Stimulated activated CD8-positive, alpha-beta memory T cell treated with anti-CD3 and anti-CD28 coated beads, Interleukin-12 subunit alpha, Interleukin-12 subunit beta, amount 100 ng/mL, for 4 hours (primary cell): ENCODE results near the gene THADA.
"Not testable (repeated sequence)": the region's sequence is repeated elsewhere in the genome, so short reads cannot be mapped to it uniquely, and the experiment has no call there.

ENCODE experiments used
- DNase-seq: peaks from one replicate; pipeline ENCODE4 v3.0.0-alpha.2; 2020; ENCODE audit warnings: low read depth

The THADA gene

DNA sequence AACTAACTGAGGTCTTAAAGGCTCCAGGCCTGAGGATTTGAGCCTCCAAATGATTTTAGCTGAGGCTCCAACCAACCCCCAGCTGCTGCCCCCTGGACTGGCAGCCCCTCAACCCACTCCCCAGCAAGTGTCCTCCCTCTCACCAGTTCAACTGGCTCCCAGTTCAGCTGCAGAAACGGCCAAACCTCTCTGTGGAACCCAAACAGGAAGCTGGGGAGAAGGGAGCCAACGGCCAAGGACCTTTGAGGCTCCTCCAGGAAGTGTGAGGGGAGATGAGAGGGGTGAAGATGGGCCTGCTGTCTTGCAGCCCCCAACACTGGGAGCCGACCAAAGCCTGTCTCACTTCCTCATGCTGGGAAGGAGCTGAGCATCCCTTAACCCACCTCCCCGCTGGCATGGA is 394.3 kb downstream of the THADA start:
- DNase-seq: no peak

DNA sequence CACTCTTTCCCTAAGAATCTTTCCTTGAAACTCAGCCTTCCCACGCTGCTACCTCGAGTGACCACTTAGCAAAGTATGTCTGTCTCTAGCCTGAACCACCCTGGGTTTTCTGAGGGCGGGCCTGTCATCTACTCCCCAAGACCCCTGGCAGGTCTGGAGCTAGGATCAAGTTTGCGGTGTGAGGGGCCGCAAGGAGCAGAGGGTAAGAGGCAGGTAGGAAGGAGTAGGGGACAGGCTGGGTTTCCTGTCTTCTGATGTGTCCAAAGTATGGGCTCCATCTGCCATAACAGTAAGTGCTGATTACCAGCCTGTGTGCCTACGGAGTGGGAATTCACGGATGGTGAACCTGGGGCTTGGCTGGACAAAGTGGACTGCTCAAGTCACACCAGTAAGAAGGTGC is 394.8 kb downstream of the THADA start:
- DNase-seq: no peak

- no peak for DNase-seq
These were observed 396.0 kb downstream of the THADA start for GRCh38 chr2:43199492-43200488.

DNA sequence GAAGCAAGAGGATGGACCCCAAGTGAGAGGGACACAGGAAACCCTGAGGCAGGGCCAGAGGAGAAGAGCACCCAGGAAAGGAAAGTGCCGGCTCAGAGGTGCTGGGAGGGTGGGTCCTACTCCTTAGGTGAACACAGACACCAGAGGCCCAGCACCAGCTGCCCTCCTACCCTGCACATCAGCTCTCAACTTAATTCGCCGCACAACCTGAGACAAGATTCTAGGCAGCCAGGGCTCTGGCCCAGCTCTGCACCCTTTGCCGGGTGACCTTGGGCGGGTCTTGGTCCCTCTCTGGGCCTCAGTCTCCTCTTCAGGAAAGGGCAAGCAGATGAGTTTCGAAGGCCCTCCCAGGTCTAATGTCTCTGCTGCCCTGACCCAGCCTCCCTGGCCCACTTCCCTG is 397.6 kb downstream of the THADA start:
- DNase-seq: no peak

GRCh38 chr2:43197588-43197896 is 398.3 kb downstream of the THADA start:
- DNase-seq: no peak

DNA sequence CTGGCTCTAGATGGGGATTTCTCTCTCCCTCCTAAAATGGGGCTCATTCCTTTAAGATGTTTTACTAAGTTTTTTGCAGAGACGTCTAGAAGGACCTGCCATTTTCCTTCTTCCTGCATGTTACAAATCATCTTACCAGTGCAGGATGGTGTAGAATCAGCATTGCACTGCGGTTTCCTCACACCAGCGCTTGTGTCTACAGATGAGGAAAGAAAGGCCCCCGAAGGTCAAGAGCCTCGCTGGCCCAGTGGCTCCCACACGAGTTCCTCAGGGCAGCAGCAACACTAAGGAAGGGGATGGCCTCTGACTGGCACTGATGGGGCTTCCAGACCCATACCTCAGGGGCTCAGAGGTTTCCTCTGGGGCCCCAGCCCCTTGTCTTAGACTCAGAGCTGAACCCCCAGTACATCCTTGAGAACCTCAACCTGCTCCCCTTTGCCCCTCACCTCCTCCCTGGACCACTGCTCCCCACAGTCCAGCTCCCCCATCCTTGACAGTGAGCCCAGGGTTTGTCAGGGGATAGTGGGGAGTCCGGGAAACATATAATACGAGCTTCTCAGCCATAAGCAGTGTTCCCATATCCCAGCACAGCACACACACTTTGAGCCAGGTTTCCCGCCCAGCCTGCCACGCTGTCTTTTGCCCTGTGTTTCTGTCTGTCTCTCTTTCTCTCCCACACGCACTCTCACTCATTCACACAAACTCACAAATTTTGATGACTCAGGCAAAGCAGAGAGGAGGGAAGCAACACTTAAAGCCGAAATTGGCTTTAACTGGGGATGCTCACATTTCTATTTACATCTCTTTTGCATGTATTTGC is 398.9 kb downstream of the THADA start:
- DNase-seq: no peak

DNA sequence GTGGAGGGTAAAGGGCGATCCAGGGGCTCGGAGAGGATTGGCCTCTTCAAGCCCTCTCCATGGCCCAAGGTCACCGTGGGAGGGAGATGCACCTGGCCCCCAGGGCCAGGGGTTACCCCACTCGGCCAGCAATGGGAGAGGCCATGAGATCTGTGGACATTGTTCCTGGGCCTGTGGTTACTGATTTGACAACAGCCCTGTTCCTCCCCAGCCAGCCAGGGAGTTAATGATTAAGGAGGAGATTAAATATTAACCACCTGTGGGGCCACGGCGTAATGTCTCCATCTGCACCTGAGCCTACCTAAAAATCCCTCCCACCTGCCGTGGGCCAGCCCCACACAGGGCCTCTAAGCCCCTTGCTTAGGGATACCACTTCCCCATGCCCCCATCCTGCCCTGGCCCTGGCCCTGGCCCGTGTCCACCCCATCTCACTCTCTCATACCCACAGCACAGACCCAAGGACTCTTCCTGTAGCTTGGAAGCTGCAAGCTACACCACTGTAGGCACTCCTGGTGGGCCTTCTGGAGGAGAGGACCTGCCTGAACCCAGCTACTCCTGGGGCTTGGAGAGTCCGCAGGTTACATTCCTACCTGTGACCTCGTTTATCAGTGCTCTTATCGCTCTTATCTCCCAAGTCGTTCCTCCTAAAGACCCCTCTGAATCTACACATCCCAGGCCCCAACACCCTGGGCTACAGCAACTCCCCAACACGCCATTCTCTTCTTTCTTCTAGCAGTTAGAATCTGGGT is 401.5 kb downstream of the THADA start:
- DNase-seq: no peak

DNA sequence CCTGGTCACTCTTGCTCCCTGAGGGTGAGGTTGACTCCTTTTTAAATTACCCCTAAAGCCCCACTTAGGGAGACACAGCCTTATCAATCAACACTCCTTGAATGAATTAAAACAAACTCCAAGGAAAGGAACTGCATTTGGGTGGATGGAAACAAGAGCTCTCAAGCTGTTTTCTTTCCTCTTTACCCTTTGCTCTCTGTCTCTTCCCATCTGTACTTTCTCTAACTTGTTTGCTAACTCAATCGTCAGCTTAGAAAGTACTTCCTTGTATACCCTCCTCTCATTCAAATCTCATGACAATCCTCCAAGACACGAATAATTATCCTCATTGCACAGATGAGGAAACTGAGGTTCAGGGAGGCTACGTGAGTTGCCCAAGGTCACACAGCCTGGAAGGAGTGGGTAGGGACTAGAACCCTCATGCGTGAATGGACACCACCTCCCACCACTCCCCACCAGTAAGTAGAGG is 402.2 kb downstream of the THADA start:
- DNase-seq: no peak

DNA sequence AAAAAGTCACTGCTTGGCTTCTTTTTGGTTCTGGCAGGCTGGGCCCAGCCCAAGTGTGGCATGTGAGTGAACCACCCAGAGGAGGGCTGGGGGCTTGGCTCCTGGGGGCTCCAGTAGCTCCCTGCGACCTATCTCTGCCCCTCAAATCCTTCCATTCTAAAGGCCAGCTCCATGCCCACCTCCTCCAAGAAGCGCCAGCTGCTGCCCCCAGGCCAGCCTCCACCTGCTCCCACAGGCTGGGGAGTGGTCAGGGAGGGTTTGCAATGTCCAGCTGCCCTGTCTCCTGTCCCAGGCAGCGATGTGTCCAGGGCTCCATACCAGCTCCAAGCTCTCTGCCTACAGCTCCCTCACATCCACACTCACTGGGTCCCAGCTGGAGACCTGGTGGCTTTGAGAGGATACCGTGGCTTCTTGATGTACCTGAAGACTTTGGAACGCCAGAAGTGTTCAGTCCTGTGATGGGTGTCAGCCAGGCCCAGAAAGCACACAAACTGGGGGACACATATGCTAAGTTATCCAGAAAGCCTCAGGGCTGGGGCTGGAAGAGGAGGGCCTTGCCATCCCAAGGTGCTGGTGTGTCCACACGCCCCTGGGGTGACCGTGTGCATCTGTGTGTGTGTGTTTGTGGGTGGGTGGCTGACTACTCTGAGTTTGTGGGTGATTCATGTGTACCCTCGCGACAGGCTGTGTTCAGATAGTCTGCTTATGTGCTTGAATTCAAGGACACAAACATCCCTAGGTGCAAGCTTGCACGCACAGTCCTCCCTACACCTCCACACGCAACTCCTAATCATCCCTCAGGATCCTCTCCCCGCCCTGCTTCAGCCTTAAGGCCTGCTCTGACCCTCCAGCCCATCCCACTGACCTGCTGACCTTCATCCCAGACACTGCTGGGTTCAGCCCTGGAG is 402.8 kb downstream of the THADA start:
- DNase-seq: no peak

- DNase-seq: no peak
These were observed 403.8 kb downstream of the THADA start for GRCh38 chr2:43191947-43192516.

DNA sequence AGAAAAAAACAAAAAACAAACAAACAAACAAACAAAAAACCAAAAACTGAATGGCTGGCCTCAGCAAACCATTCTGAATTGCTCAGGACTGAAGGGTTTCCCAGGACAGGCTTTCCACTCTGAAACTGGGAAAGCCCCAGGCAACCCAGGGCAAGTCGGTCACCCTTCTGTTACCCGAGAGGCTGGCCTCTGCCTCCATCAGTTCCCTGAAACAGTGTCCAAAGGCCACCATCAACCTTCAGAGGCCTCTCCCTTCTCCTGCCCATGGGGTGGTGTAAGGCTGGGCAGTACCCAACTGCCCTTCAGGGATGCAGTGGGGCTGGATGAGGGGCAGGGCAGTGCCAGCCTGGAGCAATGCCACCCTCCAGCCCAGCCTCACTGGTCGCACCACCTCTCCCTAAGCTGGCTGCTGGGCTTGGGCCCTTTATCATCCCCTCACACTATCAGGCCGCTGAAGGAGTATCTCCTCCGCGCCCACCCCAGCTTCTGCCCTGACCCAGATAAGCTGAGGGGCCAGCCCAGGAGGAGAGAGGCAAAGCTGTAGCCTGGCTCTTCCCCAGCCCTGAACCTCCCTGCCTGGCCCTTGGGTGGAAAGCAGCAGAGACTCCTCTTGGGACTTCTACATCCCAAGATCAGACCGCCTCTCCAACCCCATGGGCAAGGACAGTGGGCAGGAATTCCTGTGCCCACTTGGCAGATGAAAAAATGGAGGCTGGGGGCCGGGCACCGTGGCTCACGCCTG is 405.4 kb downstream of the THADA start:
- DNase-seq: no peak

GRCh38 chr2:43189861-43190260 is 406.0 kb downstream of the THADA start:
- DNase-seq: not testable (repeated sequence)

- no peak for DNase-seq
These were observed 407.1 kb downstream of the THADA start for GRCh38 chr2:43188561-43189386.

DNA sequence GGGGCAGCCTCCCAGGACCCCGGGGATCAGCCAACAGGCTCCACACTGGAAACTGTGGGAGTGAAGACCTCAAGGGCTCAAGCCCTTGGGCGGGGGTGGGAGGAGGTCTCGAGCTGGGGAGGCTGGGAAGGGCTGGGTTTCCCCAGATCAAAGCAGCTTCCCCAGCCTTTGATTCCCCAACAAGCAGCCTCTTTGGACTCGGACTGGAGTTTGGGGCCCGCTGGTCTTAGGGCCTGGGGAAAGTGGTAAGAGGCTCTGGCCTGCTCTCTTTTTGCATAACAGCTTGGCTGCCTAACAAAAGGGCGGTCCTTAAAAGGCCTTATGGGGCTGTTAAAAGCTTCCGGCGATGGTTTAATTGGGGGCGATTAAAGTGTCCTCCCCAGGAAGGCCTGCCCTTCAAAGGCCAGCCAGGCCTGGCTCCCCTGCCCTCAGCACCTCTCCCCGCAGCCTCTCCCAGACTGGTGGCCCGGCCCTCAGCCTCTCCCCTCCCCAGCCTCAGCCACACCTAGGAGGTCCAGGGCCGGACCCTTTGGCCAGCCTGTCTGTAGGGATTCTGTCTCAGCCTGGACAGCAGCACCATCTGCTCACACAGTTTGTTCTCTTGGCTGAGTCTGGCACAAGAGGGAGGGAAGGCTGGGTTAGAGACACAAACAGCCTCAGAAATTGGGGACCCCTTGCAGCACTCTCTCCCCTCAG is 409.0 kb downstream of the THADA start:
- DNase-seq: no peak

DNA sequence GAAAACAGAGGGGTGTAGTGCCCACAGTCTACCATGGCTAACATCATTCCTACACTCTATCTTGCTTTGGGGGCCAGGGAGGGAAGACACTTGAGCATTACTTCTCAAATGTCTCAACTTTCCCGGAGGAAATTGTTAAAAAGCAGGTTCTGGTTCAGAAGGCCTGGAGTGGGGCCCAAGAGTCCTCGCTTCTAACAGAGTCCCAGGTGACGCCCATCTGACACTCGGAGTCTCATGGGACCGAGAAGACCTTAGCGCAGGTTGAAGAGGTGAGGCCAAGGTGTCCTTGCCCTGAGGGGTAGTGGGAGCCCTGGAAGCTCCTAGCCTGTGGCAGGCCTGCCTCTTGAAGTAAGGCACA is 409.5 kb downstream of the THADA start:
- DNase-seq: no peak

DNA sequence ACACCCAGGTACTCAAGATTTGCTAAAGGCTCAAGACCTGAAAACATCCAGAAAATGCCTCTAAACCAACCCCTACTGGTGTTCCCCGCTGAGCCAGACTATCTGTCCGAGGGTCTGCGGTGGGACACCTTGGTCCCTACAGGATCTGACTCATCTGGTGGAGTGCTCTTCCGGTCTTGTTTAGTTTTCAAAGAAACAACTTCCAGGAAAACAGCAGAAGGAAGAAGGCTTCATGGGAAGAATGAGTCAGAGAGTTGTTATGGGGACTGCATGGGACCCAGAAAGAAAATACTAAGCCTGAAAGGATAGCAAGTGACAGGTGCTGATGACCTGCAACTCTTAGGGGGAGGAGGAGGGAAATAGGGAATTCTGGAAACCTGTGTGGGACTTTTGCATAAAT is 410.7 kb downstream of the THADA start:
- DNase-seq: no peak

GRCh38 chr2:43184339-43184895 is 411.4 kb downstream of the THADA start:
- no peak for DNase-seq

GRCh38 chr2:43183743-43184142 is 412.1 kb downstream of the THADA start:
- DNase-seq: no peak
